NCI-H82 treated with DMSO at 0.1 percent for 48 hours (cell line): ENCODE measurements around the gene TMEM163.

Experiments used
- DNase-seq: peaks from one replicate; lab custom pipeline; 2025; ENCODE audit not compliant: unreplicated experiment; lab: John Stamatoyannopoulos, UW

The TMEM163 gene

GRCh38 chr2:134443814-134444480 is 274.9 kb downstream of the TMEM163 start:
- DNase-seq = no peak

DNA sequence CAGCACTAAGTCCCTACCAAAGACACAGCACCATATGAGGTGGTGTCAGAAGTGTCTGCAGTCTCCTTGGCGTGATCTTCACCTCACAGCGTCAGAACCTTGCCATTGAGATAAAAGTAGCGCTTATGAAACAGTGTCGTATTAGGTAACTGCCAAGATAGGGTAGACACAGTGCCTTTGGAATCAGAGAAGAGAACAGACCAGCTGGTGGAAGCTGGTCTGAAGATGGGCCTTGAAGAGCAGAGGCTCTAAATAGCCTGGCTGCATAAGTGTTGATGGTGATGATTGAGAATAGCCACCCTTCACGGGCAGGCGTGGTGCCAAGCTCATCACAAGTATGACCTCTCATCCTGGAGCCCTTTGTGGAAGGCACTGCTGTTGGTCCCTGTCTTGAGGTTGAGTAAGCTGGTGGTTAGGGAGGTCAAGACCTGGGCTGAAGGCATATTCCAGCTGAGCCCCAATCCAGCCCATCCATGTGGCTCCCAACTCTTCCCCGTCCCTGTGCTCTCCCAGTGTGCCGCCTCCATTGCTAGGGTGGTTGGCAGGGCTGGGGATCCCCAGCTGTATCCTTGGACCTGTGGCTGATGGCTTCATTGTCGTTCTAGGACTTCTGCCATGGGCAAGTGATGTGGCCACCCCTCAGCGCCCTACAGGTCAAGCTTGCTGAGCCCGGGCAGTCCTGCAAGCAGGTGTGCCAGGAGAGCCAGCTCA is 277.5 kb downstream of the TMEM163 start:
- no peak for DNase-seq

DNA sequence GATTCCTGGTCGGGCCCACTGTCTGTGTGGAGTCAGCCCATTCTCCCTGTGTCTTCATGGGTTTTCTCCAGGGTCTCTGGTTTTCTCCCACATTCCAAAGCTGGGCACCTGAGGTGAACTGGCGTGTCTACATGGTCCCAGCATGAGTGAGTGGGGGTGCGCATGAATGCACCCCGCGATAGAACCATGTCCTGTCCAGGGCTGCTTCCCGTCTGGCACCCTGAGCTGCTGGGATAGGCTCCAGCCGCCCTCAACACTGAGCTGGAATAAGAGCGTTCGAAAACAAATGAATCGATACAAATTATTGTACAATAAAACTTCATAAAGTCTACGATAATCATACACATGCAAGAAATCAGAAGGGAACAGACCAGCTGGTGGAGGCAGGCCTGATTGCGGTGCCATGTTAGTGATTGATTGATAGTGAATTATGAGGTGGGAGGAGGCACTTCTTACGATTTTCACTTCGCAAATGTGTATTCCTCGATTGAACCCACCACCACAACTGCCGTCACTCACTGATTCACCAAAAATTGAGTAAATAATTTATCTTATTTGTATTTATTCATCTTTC is 278.4 kb downstream of the TMEM163 start:
- no peak for DNase-seq

GRCh38 chr2:134438371-134438770 is 280.4 kb downstream of the TMEM163 start:
- DNase-seq = no peak

DNA sequence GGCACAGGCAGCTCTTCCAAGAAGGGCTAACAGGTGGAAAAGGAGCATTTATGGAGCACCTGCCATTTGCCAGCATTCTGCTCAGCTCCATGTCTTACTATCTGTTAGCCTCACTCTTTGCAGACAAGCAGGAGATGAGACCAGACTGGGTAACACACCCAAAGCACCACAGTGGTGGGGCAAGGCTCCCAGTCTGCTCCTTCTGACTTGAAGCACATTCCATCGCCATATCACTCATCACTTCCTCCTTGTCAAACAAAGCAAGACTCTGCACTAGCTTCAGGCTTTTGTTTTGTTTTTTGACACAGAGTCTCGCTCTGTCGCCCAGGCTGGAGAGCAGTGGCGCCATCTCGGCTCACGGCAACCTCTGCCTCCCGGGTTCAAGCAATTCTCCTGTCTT is 282.1 kb downstream of the TMEM163 start:
- no peak for DNase-seq

- DNase-seq = no peak
These were observed 282.9 kb downstream of the TMEM163 start for GRCh38 chr2:134435936-134436335.

DNA sequence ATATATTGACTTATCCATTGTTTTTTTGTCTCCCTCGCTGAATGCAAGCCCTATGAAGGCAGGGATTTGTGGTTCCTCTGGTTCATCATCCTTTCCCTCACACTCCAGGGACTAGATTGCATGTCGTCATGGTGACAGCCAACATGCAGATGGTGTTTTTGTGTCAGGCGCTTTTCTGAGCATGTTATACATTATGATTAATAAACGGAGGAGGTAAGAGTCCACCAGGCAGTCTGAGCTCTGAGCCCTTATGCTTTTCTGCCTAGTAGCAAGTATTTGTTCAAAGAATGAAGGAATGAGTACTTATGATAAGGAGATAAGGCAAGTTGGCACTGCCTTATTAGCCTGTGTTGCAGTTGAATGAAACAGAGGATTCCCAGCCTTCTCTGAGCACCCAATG is 283.3 kb downstream of the TMEM163 start:
- no peak for DNase-seq

DNA sequence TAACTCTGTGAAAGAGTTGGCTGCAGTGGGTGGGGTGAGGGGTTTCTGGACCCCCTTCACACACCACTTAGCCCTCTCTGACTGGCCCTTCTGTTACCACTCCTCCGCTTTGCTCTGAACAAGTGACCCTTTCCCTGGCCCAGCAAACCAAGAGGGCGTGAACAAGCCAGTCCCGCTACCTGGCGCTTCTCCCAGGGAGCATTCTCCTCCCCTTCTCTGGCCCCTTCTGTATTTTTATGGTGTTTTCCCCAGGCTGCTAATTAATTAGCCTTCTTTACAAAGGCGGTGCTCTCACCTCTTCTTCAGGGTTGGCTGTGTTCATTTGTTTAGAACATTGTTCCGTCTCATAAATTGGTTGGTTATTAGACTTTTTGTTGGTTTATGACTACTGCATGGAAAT is 284.8 kb downstream of the TMEM163 start:
- no peak for DNase-seq

GRCh38 chr2:134433469-134433868 is 285.3 kb downstream of the TMEM163 start:
- no peak for DNase-seq

GRCh38 chr2:134432435-134432883 is 286.3 kb downstream of the TMEM163 start:
- no peak for DNase-seq

GRCh38 chr2:134431838-134432434 is 286.9 kb downstream of the TMEM163 start:
- DNase-seq = no peak

DNA sequence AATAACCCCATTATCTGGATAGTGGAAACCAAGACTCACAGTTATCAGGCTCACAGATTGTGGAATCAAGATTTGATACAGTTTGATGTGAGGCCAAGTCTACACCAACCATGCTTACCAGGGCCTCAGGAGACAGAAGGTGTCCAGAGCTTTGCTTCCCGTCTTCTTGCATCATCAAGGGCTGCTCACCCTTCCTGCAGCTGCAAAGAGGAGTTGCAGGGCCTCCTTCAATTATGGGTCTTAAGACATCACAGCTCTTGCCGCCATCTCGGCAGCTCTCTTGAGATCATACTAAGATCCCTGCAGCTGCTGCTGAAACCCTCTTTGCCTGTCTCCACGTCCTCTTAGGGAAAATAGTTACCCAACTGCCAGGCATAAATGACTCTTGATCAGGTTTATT is 288.9 kb downstream of the TMEM163 start:
- DNase-seq = no peak

GRCh38 chr2:134426721-134427120 is 292.1 kb downstream of the TMEM163 start:
- DNase-seq = no peak

GRCh38 chr2:134425724-134426496 is 292.9 kb downstream of the TMEM163 start:
- no peak for DNase-seq

DNA sequence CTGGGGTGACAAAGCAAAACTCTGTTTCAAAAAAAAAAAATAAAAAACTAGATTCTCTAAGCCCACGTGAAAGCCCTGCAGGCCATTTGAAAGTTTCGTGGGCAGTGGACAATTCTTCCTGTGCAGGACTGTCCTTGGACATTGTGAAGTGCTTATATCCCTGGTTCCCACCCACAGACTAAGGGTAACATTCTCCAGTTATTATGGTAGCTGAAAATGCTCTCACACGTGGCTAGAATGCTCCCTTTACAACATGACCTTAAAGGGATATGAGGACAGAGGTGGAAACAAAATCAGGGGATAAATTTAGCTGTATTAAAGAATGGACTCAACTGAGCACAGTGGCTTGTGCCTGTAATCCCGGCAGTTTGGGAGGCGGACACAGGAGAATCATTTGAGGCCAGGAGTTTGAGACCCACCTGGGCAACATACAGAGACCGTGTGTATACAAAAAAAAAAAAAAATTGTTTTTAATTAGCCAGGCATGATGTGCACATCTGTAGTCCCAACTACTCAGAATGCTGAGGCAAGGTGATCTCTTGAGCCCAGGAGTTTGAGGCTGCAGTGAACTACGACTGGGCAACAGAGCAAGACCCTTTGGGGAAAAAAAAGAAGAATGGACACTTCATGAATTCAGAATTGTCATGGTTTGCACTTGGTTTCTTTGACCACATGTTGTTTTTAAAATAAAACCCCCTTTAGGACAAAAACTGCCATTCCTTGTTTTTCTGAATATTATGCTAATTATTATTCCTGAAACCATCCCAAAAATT is 297.1 kb downstream of the TMEM163 start:
- DNase-seq = no peak

- DNase-seq = no peak
These were observed 297.9 kb downstream of the TMEM163 start for GRCh38 chr2:134420920-134421319.

GRCh38 chr2:134420259-134420658 is 298.5 kb downstream of the TMEM163 start:
- no peak for DNase-seq

- DNase-seq = no peak
These were observed 300.7 kb downstream of the TMEM163 start for GRCh38 chr2:134417968-134418582.

GRCh38 chr2:134416637-134417036 is 302.2 kb downstream of the TMEM163 start:
- no peak for DNase-seq

DNA sequence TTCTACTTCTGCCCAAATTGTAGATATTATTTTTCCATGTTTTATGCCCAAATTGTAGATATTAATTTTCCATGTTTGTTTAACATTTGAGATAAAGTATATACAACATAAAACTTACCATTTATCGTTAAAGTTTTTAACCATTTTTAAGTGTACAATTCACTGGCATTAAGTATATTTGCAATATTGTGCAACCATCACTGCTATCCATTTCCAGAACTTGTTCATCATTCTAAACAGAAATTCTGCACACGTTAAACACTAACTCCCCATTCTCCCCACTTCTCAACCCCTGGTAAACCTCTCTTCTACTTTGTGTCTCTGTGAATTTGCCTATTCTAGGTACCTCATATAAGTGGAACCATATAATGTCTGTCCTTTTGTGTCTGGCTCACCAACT is 302.8 kb downstream of the TMEM163 start:
- DNase-seq = no peak
